IMR-90 (cell line): ENCODE results near the gene PRDM5. TPM values are rescaled to one million over a fixed set of nuclear protein-coding genes. Genes with fewer than 3 reads are reported as not detected.

Experiments used
- ATAC-seq: fragments of 200-7000 bp; cut with Tn5 transposase; 2 replicates; pipeline ENCODE4 v1.9.1; 2020; ENCODE audit warnings: low read depth, mild to moderate bottlenecking, moderate library complexity
- BruUV-seq: library from RNA; stranded (reverse); fragments of 400-500 nt; replicated peaks from 2 replicates; lab custom pipeline; 2021; lab: Mats Ljungman, UMichigan
- CTCF ChIA-PET: fragments of 300-600 bp; formaldehyde crosslinking; extraction: SDS; loops from one replicate; lab custom pipeline; 2021; ENCODE audit warnings: antibody characterized with exemption; lab: Yijun Ruan, JAX
- POLR2A ChIA-PET: fragments of 300-600 bp; sonication (Branson Sonifier 250); formaldehyde crosslinking; loops from one replicate; lab custom pipeline; 2022; ENCODE audit warnings: antibody characterized with exemption; ENCODE audit not compliant: unreplicated experiment; lab: Charles Lee
- DNase-seq: peaks from one replicate; pipeline ENCODE4 v3.0.0; 2013
- H2AFZ ChIP-seq: replicated peaks from 2 replicates; pipeline ENCODE3; 2013; ENCODE audit warnings: low read length, mild to moderate bottlenecking; ENCODE audit not compliant: poor library complexity
- H2AK5ac ChIP-seq: 2 replicates; pipeline ENCODE4 v1.6.1; 2013; ENCODE audit warnings: low read depth, low read length, inconsistent platforms
- H2AK9ac ChIP-seq: replicated peaks from 2 replicates; pipeline ENCODE3; 2013; ENCODE audit warnings: mild to moderate bottlenecking, low read depth, low read length, moderate library complexity; ENCODE audit not compliant: poor library complexity
- H2BK120ac ChIP-seq: 2 replicates; pipeline ENCODE4 v1.6.1; 2013; ENCODE audit warnings: low read depth, low read length, inconsistent platforms
- H2BK15ac ChIP-seq: 3 replicates; pipeline ENCODE4 v1.6.1; 2013; ENCODE audit warnings: low read depth, low read length, inconsistent platforms
- H2BK20ac ChIP-seq: 2 replicates; pipeline ENCODE4 v1.6.1; 2013; ENCODE audit warnings: low read depth, mild to moderate bottlenecking, inconsistent platforms, low read length, moderate library complexity
- H2BK5ac ChIP-seq: 2 replicates; pipeline ENCODE4 v1.6.1; 2013; ENCODE audit warnings: mild to moderate bottlenecking, low read depth, low read length, inconsistent platforms; ENCODE audit not compliant: poor library complexity, severe bottlenecking
- H3K14ac ChIP-seq: replicated peaks from 2 replicates; pipeline ENCODE4 v1.6.1; 2013; ENCODE audit warnings: low read depth, low read length, inconsistent platforms
- H3K18ac ChIP-seq: 2 replicates; pipeline ENCODE4 v1.6.1; 2013; ENCODE audit warnings: low read depth, low read length, control low read depth
- H3K23ac ChIP-seq: 2 replicates; pipeline ENCODE4 v1.6.1; 2013; ENCODE audit warnings: low read depth, low read length, inconsistent platforms
- H3K27ac ChIP-seq: 2 replicates; pipeline ENCODE4 v1.5.1; 2013; ENCODE audit warnings: mild to moderate bottlenecking, control low read depth, low read length; ENCODE audit not compliant: insufficient read depth
- H3K27me3 ChIP-seq: 2 replicates; pipeline ENCODE4 v1.6.1; 2013; ENCODE audit warnings: low read length; ENCODE audit not compliant: control insufficient read depth, insufficient read depth
- H3K36me3 ChIP-seq: 2 replicates; pipeline ENCODE4 v1.6.1; 2013; ENCODE audit warnings: low read length, mixed read lengths; ENCODE audit not compliant: control insufficient read depth, insufficient read depth
- H3K4ac ChIP-seq: 2 replicates; pipeline ENCODE4 v1.6.1; 2013; ENCODE audit warnings: low read depth, low read length, inconsistent platforms
- H3K4me1 ChIP-seq: 2 replicates; pipeline ENCODE4 v1.6.1; 2013; ENCODE audit warnings: low read length, mixed read lengths; ENCODE audit not compliant: control insufficient read depth, insufficient read depth
- H3K4me2 ChIP-seq: 2 replicates; pipeline ENCODE4 v1.6.1; 2013; ENCODE audit warnings: low read depth, mild to moderate bottlenecking, control low read depth, low read length, moderate library complexity
- H3K4me3 ChIP-seq: 2 replicates; pipeline ENCODE4 v1.5.1; 2013; ENCODE audit warnings: low read depth, mild to moderate bottlenecking, control low read depth, low read length, moderate library complexity; ENCODE audit not compliant: insufficient read depth
- H3K56ac ChIP-seq: 2 replicates; pipeline ENCODE4 v1.6.1; 2013; ENCODE audit warnings: low read length, inconsistent platforms; ENCODE audit not compliant: insufficient read depth; ENCODE audit errors: extremely low read depth
- H3K79me1 ChIP-seq, 2 experiments: 2 replicates each; pipeline ENCODE4 v1.6.1; 2013; ENCODE audit warnings: low read length in 2 of 2, inconsistent platforms in 1 of 2, low read depth in 1 of 2
- H3K9ac ChIP-seq: 2 replicates; pipeline ENCODE4 v1.6.1; 2013; ENCODE audit warnings: low read depth, low read length, control low read depth
- H3K9me1 ChIP-seq: 2 replicates; pipeline ENCODE4 v1.6.1; 2013; ENCODE audit warnings: low read length, inconsistent platforms; ENCODE audit not compliant: insufficient read depth
- H3K9me3 ChIP-seq: 2 replicates; pipeline ENCODE4 v1.6.1; 2013; ENCODE audit warnings: low read length; ENCODE audit not compliant: control insufficient read depth, insufficient read depth
- H4K20me1 ChIP-seq: 2 replicates; pipeline ENCODE4 v1.6.1; 2013; ENCODE audit warnings: low read length, inconsistent platforms; ENCODE audit not compliant: insufficient read depth
- H4K5ac ChIP-seq: 2 replicates; pipeline ENCODE4 v1.6.1; 2013; ENCODE audit warnings: mild to moderate bottlenecking, low read depth, low read length, control low read depth
- H4K8ac ChIP-seq, 2 experiments: 2 replicates each; pipeline ENCODE4 v1.6.1; 2013; ENCODE audit warnings: low read depth in 2 of 2, low read length in 2 of 2, control low read depth in 1 of 2, inconsistent platforms in 1 of 2
- H4K91ac ChIP-seq: 2 replicates; pipeline ENCODE4 v1.6.1; 2013; ENCODE audit warnings: low read depth, low read length, inconsistent platforms; ENCODE audit not compliant: insufficient read depth
- CHD1 ChIP-seq: IDR thresholded peaks from 2 replicates; pipeline ENCODE4 v1.6.1; 2012; ENCODE audit warnings: low read depth, low read length, improper control_type of control experiment
- ELK1 ChIP-seq: fragments of 150-350 bp; IDR thresholded peaks from 2 replicates; pipeline ENCODE4 v1.6.1; 2016; ENCODE audit warnings: low read depth, mild to moderate bottlenecking, low read length, moderate library complexity, borderline replicate concordance
- MAFK ChIP-seq: IDR thresholded peaks from 2 replicates; pipeline ENCODE4 v1.6.1; 2012; ENCODE audit warnings: low read depth, low read length, improper control_type of control experiment
- MAZ ChIP-seq: IDR thresholded peaks from 2 replicates; pipeline ENCODE4 v1.6.1; 2012; ENCODE audit warnings: low read depth, mild to moderate bottlenecking, low read length, improper control_type of control experiment, moderate library complexity, borderline replicate concordance
- NFE2L2 ChIP-seq: fragments of 150-350 bp; IDR thresholded peaks from 2 replicates; pipeline ENCODE4 v1.6.1; 2016; ENCODE audit warnings: low read depth, mild to moderate bottlenecking, low read length
- POLR2A ChIP-seq: IDR thresholded peaks from 2 replicates; pipeline ENCODE4 v1.6.1; 2012; ENCODE audit warnings: mild to moderate bottlenecking, low read depth, low read length
- RCOR1 ChIP-seq: IDR thresholded peaks from 2 replicates; pipeline ENCODE4 v1.6.1; 2012; ENCODE audit warnings: mild to moderate bottlenecking, low read length, improper control_type of control experiment; ENCODE audit not compliant: insufficient replicate concordance
- RFX5 ChIP-seq: IDR thresholded peaks from 2 replicates; pipeline ENCODE4 v1.8.0; 2012; ENCODE audit warnings: low read depth, mild to moderate bottlenecking, low read length, moderate library complexity
- SMC3 ChIP-seq: fragments of 150-350 bp; IDR thresholded peaks from 2 replicates; pipeline ENCODE4 v1.6.1; 2016; ENCODE audit warnings: low read depth, mild to moderate bottlenecking, antibody characterized with exemption, low read length, moderate library complexity
- USF2 ChIP-seq: fragments of 150-350 bp; IDR thresholded peaks from 2 replicates; pipeline ENCODE4 v1.6.1; 2017; ENCODE audit warnings: mild to moderate bottlenecking, antibody characterized with exemption, low read length, low read depth
- WGBS, 2 experiments: methylation state at CpG; one replicate each; pipeline versions ENCODE4 v1.1.5 to v1.1.7; 2013; ENCODE audit warnings: missing lambda C conversion rate in 2 of 2; ENCODE audit not compliant: insufficient read length in 1 of 2; ENCODE audit errors: extremely low coverage in 2 of 2; 5-methylcytosine and 5-hydroxymethylcytosine counted together
- dilution Hi-C: fragments of 300-500 bp; cut with HindIII; formaldehyde crosslinking; loops from one replicate; pipeline ENCODE4 v1.14.3; 2018; ENCODE audit warnings: low sequenced_read_pairs; ENCODE audit not compliant: unreplicated experiment
- in situ Hi-C: fragments of 300-500 bp; cut with MboI; formaldehyde crosslinking; loops from 3 replicates; pipeline ENCODE4 v1.14.3; 2019; ENCODE audit warnings: low sequenced_read_pairs, inconsistent platforms, mixed read lengths
- intact Hi-C: fragments of 100-400 bp; cut with micrococcal nuclease; formaldehyde crosslinking; loops from 2 replicates; pipeline ENCODE4 v1.10.0; 2022
- polyA plus RNA-seq, 3 experiments: library from polyadenylated mRNA; depleted of rRNA; stranded (reverse); fragments of >200 nt; gene quantifications; 2 replicates each; pipeline ENCODE4 v1.2.3, GENCODE V29; 2012; ENCODE audit warnings: low replicate concordance in 1 of 3
- total RNA-seq: library from RNA; depleted of rRNA; stranded (reverse); fragments of >200 nt; gene quantifications from 2 replicates; pipeline ENCODE4 v1.2.3, GENCODE V29; 2012

PRDM5 gene
- total and polyA plus RNA-seq, 2 of the 4 experiments (the other 2 are of a cell fraction) = 4.1 to 10.8 TPM

- dilution Hi-C loops = no loop called here
- no peak overlapping the region for H4K91ac ChIP-seq
- H2BK20ac ChIP-seq = no peak overlapping the region
- DNase-seq (no peak), ATAC-seq (no peak)
- WGBS, 2 experiments = 45% methylated on average over 5 of the region's 6 CpGs; no CpG with 5 or more reads in 1 of the 2 experiments
- H2BK120ac ChIP-seq = no peak overlapping the region
- no peak overlapping the region for H2BK5ac ChIP-seq
- H3K4me2 ChIP-seq = no peak overlapping the region
- no peak overlapping the region for H2AK9ac ChIP-seq
- H3K4me3 ChIP-seq = no peak overlapping the region
- no TSS peak for BruUV-seq
- no peak overlapping the region for H3K18ac ChIP-seq
- no peak overlapping the region for H2BK15ac ChIP-seq
- no peak overlapping the region for H3K4ac ChIP-seq
- H3K9me1 ChIP-seq = 0 out of 2 replicates have a peak, but pooled peaks cover 3% of the 10 kb centered on the region
- no peak overlapping the region for H3K56ac ChIP-seq
- no peaks in the 10 kb centered on the region for H3K9me3 ChIP-seq
- TF ChIP-seq RFX5 (no peak), USF2 (no peak), CHD1 (no peak), SMC3 (no peak), POLR2A (no peak), RCOR1 (no peak), ELK1 (no peak), MAFK (no peak), MAZ (no peak), NFE2L2 (no peak)
- H3K9ac ChIP-seq = no peak overlapping the region
- H4K5ac ChIP-seq = no peak overlapping the region
- no peak overlapping the region for H3K14ac ChIP-seq
- no peaks in the 10 kb centered on the region for H3K27me3 ChIP-seq
- H3K23ac ChIP-seq = no peak overlapping the region
- ChIA-PET CTCF (interaction anchor here (0.6 to 0.7 kb wide), 3 partner anchors 55 to 273 kb away, joined by 3 to 7 read pairs (median 3); no protein-coding TSS in a partner anchor), POLR2A (no interaction called here)
- H2AFZ ChIP-seq = no peak overlapping the region
- no peaks in the 10 kb centered on the region for H3K36me3 ChIP-seq
- in situ Hi-C loops = loop anchor here (25.0 kb wide), 1 partner anchor 383 kb away; no protein-coding TSS in a partner anchor
- H4K20me1 ChIP-seq = no peaks in the 10 kb centered on the region
- intact Hi-C loops = no loop called here
- no peaks in the 10 kb centered on the region for H3K4me1 ChIP-seq
- no peak overlapping the region for H3K27ac ChIP-seq
- no peak overlapping the region for H2AK5ac ChIP-seq
- H4K8ac ChIP-seq = no peak overlapping the region
- H3K79me1 ChIP-seq = no peaks in the 10 kb centered on the region
These were observed 218.0 kb downstream of the PRDM5 start for GRCh38 chr4:120704538-120704937.
